VCaP (cell line): ENCODE measurements around the gene GSAP.

ENCODE experiments used
- H3K27ac ChIP-seq: fragments of 450-650 bp; 2 replicates; pipeline ENCODE4 v1.5.1; 2017
- CTCF ChIP-seq: fragments of 450-650 bp; conservative IDR thresholded peaks from 2 replicates; pipeline ENCODE4 v1.5.1; 2017; ENCODE audit warnings: mild to moderate bottlenecking, moderate library complexity

The GSAP gene

GRCh38 chr7:77426052-77426404 is 9.9 kb upstream of the GSAP start:
- no peak overlapping the region for H3K27ac ChIP-seq
- TF ChIP-seq CTCF: no peak

- no peak for TF ChIP-seq CTCF
- H3K27ac ChIP-seq: no peak overlapping the region
Observed at GRCh38 chr7:77425101-77426051, 9.2 kb upstream of the GSAP start.

DNA sequence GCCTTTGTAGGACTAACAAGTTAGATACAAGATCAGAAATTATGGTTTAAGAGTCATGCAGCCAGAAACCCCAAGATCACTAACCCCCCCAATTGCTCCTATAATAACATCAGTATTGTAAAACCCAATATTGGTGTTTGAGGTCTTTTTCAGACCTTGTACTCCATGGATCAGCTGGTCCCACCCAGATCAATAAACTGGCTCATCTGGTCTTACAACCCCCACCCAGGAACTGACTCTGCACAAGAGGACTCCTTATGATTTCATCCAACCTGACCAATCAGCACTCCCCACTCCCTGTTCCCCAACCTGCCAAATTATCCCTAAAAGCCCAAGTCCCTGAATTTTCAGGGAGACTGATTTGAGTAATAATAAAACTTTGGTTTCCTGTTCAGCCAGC is 6.4 kb upstream of the GSAP start:
- no peak for TF ChIP-seq CTCF
- H3K27ac ChIP-seq: no peak overlapping the region

GRCh38 chr7:77420986-77421672 is 5.0 kb upstream of the GSAP start:
- no peak overlapping the region for H3K27ac ChIP-seq
- no peak for TF ChIP-seq CTCF

DNA sequence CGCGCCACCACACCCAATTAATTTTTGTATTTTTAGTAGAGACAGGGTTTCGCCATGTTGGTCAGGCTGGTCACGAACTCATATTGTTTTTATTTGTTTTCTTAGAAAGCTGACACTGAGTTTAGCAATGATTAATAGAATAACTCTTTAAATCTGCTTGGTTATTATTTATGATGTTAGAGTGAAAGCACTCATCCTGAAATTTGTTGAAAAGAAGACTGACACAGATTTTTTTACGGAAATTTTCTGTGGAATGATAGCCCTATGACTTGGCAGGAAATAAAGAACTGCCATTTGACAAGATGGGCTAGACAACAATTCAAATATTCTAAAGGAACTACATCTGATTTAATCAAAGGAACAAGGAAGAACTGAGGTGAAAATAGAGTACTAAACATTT is 4.3 kb upstream of the GSAP start:
- H3K27ac ChIP-seq: no peak overlapping the region
- TF ChIP-seq CTCF: no peak

DNA sequence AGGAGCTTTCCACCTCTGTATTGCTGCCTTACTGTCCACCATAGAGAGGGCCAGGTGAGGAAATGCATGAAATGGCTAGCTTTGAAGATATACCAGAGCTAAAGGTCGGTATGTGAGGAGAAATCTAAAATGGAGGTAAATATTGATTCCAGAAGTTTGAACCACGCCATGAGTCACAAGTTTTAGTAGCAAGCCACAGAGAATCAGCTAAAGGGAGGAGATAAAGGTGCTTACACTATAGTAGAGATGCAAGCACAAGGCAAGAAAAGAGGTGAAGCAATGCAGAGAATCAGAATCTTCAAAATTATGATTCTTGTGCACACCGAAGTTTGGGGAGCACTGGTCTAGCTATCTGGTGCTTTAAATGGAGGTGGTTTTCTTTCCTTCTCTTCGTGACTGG is 3.0 kb upstream of the GSAP start:
- TF ChIP-seq CTCF: no peak

DNA sequence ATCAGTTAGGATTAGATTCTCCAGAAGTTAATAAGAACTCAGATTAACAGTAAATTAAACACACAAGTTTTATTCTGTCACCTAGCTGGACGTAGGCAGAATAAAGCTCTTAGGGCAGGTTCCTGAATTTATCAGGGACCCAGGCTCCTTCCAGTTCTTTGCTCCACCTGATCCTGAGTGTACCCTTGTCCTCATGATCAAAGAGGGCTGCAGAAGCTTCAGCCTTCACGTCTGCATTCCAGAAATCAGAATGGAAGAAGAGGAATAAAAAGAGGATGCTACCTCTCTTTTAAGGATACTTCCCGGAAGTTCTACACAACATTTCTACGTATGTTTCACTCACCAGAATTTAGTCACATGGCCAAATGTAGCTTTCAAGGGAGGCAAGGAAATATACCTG is 1.7 kb upstream of the GSAP start:
- no peak for TF ChIP-seq CTCF
- no peak overlapping the region for H3K27ac ChIP-seq

More for the DNA sequence above, 3.0 kb upstream of the GSAP start:
- no peak overlapping the region for H3K27ac ChIP-seq
